ENCODE data around the gene GNB1L.

GRCh38 chr22:19796160-19796559, 58.5 kb downstream of the GNB1L start:
- no peak for TF ChIP-seq CTCF (IDR thresholded peaks at IDR 0.05)
- no peak for TF ChIP-seq POLR2A (IDR thresholded peaks at IDR 0.05)

Data from prostate gland (tissue), 2 donors.